NCI-H1436 (cell line): ENCODE measurements around the gene PLCB1.
"Not testable (repeated sequence)": the region's sequence is repeated elsewhere in the genome, so short reads cannot be mapped to it uniquely, and the experiment has no call there.

Experiments
- DNase-seq: peaks from one replicate; lab custom pipeline; 2025; lab: John Stamatoyannopoulos, UW

PLCB1 gene

DNA sequence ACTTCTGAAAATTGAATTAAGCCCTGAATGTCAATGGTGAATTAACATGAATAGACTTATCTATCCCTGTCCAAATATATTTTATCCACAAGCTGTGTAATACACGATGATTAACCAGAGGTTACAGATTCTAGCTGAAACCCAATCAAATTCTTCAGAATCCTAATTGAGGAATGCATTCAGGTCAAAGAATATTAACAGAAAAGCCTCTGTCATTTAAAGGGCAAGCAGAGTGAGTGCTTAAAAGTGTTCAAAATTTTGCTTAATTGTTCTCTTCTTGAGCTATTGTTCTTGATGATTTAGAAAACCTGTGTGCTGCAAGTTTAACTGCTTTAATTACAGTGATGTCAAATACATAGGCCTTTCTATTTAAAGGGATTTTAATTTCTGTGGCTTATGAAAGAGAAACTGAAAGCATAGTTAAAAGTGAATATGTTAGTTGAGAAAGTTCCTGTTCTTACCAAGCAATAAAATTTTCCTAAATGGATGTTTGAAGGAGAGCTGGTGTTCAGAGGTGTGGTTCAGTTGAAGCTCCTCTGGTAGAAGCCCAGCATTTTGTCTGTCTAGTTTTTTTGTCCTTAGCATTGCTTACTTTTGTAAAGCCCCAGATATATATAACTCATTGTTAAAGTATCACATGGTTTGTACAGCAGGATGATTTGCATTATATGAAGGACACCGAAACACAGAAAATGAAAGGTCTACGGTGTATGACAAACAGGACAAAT is 470.5 kb downstream of the PLCB1 start:
- DNase-seq = no peak

DNA sequence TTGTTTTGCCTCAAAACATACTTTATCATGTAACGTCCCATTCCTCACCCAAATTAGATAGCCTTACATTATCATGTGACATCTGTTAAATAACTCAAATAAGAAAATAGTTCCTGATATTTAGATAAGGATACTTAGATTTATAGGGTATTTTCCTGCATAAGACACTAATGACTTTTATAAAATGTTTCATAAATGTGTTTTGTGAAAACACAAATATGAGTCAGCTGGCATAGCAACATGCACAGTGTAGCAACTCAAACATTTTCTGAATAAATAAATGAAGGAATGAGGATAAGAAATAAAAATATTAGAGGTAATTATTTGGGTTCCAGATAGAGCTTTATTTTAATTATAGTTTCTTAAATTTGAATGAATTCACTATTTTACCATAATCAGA is 476.4 kb downstream of the PLCB1 start:
- DNase-seq = no peak

DNA sequence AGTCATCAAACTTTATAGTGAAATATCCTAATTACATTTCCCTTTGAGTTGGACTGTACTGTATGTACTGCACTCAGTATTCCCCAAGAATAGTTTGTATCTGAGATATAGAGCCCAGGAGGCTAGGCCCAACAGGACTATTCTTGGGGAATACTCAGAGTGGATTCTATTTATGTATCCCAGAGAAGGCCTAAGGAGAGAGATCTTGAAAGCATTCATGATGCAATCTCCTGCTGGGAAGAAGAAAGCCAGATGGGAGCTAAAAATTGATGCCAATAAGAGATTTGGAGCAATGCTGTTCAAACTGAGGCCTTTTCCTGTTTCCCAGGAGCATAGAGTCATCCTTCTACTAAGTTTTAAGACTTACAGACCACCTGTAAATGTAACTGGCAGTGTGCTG is 484.7 kb downstream of the PLCB1 start:
- DNase-seq = no peak

DNA sequence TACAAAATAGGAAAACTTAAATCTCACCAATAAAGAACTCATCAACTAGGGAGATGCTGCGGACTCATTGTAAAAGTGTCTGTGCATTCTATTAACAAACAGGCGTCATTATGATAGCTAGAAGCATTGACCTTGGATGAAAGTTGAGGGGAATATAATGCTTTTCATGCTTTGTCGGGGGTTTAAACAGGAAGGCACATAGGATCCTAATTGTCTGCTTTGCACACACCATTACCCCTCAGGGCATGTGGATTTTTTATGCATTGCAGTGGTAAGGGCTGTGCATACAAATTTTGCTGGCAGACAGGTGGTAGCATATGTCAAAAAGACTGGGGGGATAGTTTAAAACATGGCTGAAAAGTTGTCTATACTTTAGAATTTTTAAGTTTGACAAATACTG is 488.9 kb downstream of the PLCB1 start:
- no peak for DNase-seq

DNA sequence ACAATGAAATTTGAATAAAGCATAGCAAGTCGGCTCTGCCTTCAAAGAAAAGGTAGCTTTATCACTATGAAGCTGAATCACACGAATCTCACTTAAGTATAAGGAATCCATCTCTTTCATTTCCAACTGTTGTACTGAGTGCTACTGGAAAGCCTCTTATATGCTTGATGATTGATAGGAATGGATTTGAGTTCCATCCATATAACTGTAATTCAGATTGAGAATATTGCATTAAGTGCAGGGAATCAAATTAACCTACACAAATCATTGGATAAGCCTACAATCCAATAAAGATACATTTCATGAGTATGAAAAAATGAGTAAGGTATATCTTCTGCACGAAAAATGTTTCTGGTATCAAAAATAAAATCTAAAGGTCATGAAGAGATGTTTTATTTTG is 492.0 kb downstream of the PLCB1 start:
- no peak for DNase-seq

DNA sequence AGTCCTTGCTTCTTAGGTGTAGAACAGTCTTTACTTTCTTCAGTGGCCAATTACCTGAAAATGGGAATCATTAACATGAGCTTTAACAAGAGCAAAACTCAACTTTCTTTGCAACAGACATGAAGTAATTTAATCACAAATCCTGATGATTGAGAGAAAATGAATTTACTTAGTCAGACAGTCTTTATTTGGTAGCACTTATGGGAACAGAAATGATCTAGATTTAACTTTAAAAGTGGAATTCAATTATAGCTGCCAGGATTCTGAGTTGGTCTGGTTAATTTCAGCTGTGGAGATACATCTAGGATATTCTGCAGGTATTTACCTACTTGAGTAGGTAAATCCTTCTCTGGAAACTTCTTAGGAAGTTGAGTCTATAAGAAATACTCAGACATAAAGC is 492.6 kb downstream of the PLCB1 start:
- no peak for DNase-seq

DNA sequence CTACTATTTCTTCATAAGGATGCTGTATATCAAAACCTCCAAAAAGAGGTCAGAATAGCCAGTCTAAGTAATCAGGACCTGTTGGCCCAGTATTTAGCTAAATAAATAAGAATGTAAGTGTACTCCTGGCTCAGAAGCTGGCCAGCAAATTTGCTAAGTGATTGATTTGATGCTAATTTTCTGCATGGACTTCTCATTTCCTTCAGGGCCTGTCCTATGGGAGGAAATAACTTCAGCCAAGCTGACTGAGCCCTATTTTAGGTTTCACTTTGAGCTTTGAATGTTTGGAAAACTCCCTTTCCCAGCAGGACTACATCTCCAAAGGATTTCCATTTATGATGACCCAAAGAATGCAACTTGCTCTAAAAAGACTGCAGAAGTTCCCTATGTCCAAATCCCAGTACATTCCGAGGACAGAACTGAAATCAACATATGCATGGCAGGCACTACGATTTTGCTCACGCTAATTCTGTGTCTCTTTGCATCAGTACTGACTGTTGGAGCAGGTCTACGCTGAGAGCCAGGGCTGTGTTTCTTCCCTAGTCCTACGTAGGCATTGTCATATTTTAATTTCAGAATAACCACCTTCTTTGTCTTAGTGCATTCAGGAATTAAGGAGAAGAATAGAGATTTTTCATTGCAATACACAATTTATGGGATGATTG is 495.4 kb downstream of the PLCB1 start:
- no peak for DNase-seq

DNA sequence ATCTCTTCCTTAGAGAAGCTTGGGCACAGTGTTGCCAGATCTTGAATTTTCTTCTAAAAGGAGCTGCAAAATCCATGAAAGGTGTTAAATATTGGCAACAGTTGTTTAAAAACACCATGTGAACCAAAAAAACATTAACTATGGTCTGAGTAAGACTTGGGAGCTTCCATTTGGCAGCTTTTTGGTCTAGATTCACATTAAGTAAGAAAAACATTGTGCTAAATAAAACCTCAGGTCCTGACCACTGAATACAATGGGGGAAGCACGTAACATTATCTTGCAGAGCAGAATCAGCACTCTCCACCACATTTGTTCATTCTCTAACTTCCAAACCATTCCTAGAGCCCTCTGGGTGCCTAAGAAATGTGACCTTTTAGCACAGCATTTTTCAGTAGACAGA is 499.2 kb downstream of the PLCB1 start:
- no peak for DNase-seq

DNA sequence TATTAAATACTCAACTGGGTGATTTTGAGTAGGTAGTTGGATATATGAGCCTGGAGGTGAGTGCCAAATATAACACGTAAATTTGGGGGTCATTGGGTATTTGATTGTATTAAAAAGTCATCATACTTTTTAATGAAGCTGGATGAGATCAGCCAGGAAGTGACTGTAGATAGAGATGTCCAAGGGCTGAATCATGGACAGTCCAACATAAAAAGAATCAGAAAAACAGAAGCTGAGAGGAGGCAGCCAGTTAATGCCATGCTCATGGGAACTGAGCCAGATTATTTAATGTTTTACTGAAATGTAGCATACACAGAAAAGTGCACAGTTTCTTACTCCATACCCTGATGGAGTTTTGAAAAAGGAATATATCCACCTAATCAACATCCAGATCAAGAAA is 501.3 kb downstream of the PLCB1 start:
- no peak for DNase-seq

DNA sequence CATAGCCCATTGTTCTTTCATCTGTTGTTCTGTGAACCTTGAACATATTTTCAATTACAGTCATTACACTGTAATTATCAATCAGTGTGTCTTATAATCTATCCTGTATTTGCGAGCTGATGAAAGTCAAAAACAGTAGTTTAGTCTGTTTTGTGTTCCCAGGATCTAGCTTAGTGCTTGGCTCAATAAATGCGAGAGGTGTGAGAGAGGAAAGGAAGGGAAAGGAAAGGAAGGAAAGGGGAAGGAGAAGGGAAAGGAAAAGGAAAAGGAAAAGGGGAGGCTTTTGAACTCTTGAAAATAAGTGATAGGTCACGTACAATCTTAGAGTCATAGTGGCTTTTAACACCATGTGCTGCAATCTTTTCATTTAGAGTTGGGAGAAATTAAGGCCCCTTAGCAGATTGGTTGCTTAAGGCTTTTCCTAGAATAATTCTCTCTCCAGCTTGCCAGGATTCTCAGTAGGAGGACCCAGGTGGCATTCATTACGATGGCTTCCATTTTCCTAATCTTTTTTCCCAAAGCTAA is 503.0 kb downstream of the PLCB1 start:
- DNase-seq = no peak

DNA sequence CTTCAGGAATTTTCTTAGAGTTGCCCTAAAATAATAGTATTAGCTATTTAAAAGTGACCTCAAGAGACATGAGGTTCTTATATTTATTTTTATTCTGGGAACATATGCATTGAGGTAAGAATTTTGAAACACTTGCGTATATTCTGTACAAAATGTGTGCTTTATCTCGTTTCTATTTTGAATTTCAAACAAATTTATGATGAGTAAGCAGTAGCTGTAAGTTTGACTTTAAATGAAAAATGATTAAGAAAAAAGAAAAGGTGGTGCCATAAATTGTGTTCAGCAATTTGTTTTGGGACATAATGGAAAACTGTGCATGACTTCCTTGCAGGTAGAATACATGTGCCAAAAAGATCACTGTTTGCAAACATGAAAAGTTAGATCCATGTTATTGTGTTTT is 503.8 kb downstream of the PLCB1 start:
- no peak for DNase-seq

DNA sequence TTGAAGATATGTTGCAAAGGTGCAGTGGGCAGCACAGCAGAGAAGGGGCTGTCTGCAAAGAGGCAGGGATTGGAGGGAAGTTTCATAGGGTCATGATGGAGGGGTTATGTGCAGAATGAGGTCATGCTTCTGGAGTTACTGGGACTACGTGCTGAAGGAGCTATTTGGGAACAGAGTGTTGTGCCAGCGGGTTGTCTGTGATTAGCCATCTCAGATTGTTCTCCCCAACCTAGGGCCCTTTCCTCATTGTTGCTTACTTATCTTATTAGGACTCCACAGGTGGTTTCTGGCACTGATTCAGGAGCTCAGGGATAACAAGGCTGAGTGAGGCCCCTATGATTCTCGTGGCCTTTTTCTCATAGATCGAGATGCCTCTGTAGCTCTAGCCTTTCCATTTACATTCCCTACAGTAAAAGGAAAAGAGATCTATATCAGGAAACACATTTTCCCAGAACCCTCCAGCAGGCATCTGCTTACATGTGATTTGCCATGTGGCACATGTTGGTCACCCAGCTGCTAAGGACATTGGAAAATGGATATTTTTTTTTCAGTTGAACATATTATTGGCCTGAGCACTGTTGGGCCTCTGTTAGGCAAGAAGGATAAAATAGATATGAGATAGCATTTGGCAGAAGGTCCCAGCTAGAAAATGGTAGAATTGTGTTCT is 507.2 kb downstream of the PLCB1 start:
- no peak for DNase-seq

DNA sequence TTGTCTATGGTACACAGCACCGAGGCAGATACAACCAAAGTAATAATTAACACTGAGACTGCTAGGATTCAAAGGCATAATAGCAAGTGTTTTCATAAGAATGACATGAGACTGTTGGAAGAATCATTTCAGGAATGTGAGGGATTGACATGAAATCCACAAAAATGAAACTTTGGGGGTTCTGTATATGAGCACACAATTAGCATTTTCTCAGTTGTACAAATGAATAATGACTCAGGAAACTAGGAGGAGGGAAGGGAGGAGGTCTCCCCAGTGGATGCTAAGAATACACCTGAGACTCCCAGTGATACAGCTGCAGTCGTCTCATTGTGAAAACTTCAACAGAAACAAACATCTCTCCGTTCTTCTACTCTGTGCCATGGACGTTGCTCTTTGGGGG is 508.4 kb downstream of the PLCB1 start:
- DNase-seq = no peak

DNA sequence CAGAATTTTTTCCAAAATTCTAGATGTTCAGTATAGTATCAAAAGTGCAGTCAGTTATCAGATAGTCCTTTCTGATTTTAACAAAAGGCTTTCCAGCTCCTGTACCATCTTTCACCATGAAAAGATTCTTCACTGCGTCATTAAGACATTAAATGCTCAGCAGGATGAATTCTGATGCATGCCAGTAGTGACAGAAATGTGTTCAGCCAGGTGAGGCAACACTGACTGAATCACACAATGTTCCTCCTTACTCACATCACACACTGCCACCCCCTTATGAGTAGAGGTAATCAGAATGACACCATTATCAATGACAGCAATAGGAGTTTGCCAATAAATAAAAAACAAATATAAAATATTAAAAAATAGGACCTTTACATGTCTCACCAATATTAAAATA is 510.2 kb downstream of the PLCB1 start:
- no peak for DNase-seq

DNA sequence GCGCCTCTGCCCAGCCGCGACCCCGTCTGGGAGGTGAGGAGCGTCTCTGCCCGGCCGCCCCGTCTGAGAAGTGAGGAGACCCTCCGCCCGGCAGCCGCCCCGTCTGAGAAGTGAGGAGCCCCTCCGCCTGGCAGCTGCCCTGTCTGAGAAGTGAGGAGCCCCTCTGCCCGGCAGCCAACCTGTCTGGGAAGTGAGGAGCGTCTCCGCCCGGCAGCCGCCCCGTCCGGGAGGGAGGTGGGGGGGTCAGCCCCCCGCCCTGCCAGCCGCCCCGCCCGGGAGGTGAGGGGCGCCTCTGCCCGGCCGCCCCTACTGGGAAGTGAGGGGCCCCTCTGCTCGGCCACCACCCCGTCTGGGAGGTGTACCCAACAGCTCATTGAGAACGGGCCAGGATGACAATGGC is 512.4 kb downstream of the PLCB1 start:
- not testable (repeated sequence) for DNase-seq

DNA sequence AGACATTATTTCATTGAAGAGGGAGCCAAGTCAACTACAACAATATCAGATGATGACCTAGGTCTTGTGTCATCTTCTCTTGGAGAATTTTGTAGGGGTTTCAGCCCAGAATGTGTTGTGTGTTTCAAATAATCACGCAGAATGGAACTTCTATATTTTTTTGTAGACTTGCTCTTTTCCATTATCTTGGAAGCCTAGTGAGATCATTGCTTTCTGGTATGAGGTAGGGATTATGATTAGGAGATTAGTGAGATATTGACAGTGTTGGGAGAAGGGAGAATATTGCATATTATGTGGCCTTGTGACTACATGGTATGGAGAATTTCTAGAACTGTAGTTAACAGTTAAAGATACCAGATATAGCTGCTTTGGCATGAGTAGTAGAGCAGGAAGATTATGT is 513.3 kb downstream of the PLCB1 start:
- DNase-seq = no peak

DNA sequence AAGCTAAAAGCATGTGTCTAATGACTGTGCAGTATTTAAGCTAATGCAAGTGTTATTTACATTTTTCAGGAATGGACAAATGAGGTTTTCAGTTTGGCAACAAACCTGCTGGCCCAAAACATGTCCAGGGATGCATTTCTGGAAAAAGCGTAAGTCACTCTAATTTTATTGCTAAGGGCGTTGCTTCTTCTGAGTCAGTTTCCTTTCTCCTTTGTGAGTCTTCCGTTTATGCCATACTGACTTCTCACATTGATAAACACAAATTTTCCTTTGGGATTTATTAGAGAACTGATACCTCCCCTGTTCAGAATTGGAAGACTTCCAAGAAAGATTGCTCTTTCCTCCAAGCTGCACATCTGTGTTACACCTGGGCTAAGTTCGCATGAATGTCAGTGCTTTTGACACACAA is 514.0 kb downstream of the PLCB1 start:
- DNase-seq = no peak

DNA sequence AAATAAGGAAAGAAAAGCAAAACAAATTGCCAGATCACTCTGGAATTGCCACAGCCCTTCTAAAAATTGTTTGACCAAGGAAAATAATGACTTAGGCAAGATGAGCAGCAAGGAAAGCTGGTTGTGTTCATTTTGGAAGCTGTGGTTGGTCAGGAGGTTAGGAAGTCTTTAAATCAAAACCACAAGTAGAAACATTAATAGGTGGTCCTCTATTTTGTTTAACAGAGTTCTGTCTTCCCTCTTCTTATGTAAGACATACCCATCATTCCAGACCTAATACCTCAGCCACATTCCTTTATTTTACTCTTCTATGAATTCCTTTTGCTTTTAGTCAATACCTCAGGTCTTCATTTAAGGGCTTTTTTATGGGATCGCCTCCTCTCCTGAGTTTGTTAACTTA is 514.6 kb downstream of the PLCB1 start:
- DNase-seq = no peak

DNA sequence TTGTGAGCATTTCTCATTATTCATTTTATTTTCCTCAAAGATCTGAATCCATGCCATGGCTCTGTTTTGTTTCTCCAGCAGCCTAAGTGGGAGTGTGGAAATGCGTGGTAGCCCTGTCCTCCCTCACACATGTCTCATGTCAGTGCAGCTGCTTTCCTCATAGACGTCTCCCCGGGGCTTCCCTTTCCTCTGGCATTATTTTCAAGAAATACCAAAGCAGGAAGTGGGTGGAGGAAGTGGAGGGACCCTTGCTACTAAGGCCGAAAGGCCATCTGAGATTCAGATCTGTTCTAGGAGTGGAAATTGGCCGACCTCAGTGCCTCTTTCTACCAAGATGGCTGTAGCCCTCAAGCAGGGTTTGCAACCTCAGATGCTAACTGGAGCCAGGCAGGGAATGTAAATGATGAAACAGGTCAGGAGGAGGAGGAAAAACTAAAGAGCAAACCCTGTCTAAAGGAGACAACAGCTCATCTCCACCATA is 515.9 kb downstream of the PLCB1 start:
- DNase-seq = no peak

DNA sequence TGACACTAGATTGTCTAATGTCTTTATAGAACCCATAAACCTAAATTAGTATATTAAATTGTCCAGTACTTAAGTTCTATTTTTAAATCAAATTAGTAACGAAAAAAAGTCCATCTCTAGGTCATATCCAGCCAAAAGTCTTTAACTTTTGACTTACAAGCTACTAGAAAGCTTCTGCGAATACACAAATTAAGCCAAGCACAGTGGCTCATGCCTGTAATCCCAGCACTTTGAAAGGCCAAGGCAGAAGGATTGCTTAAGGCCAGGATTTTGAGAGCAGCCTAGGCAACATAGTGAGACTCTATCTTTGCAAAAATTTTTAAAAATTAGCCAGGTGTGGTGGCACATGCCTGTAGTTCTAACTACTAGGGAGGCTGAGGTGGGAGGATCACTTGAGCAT is 516.4 kb downstream of the PLCB1 start:
- no peak for DNase-seq

DNA sequence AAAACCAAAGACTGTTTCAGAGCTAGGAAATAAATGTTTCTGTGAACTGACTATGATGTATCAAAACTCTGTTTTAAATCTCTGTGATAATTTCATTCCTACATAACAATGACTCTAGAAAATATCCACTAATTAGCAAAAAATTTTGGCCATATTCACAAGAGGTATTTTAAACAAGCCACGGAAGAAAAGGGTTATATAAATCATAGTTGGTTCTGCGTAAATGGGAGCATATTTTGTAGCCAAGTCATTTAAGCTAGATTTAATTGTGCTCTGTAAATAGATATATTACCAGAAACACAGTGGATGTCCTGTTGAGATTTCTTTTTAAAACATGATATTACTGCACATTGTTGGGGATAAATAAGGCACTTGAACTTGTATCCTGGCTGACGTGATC is 520.3 kb downstream of the PLCB1 start:
- no peak for DNase-seq

DNA sequence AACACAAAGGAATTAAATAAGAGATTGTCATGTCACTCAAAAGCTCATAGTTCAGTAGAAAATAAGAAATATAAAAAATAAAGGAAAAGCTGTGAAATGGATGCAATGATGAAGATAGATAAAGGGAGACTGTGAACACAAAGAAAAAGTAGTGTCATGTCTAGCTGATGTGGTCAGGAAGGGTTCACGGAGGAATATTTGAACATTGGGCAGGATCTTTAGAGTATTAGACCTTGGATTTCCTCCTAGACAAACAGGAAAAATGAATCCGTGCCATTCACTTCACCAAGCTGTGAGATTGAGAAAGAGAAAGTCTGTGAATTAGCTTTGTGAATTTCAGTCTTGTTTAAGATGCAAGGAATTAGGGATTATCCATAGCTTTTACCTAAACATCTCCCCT is 522.4 kb downstream of the PLCB1 start:
- no peak for DNase-seq

DNA sequence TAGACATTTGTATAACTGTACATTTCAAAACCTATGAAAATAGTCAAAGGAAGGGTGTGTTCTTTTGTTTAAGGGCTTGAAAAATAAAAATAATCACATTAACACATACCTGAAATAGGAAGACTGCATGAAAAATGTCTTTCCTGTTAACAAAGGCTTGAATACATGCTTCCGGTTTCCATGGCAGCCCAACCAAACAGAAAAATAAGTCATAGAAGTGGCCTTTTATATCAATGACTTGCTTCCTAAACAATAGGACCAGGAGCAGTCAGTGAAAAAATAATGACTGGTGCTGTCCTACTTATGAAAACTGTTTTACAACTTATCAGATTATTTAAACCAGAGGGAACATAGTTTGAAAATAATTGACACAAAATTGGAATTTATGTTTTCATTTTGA is 524.3 kb downstream of the PLCB1 start:
- no peak for DNase-seq
